Islet of Langerhans (tissue), 1 donor: ENCODE data around the gene SDK1.

Experiments used
- FAIRE-seq: peaks from one replicate; lab custom pipeline; 2011; peaks lifted over from hg19 to GRCh38; lab: Jason Lieb, UNC

Gene SDK1

GRCh38 chr7:3466261-3466660 lies 165.2 kb downstream of the SDK1 start:
- no peak for FAIRE-seq

- no peak for FAIRE-seq
Measured at GRCh38 chr7:3469641-3470040, 168.6 kb downstream of the SDK1 start.

- FAIRE-seq = no peak
Measured at GRCh38 chr7:3480197-3480596, 179.1 kb downstream of the SDK1 start.

- FAIRE-seq = no peak
Measured at GRCh38 chr7:3481435-3481834, 180.4 kb downstream of the SDK1 start.

- FAIRE-seq = peak; percentile 55
Measured at GRCh38 chr7:3482147-3482921, 181.3 kb downstream of the SDK1 start.

- FAIRE-seq = no peak
Measured at GRCh38 chr7:3486841-3487240, 185.8 kb downstream of the SDK1 start.

- no peak for FAIRE-seq
Measured at GRCh38 chr7:3488829-3489228, 187.8 kb downstream of the SDK1 start.

- FAIRE-seq = no peak
Measured at GRCh38 chr7:3493499-3493898, 192.4 kb downstream of the SDK1 start.

GRCh38 chr7:3494947-3495346 lies 193.9 kb downstream of the SDK1 start:
- no peak for FAIRE-seq

GRCh38 chr7:3495530-3495929 lies 194.5 kb downstream of the SDK1 start:
- FAIRE-seq = no peak

GRCh38 chr7:3495954-3496353 lies 194.9 kb downstream of the SDK1 start:
- no peak for FAIRE-seq

GRCh38 chr7:3497796-3498195 lies 196.7 kb downstream of the SDK1 start:
- no peak for FAIRE-seq

- FAIRE-seq = peak; percentile 56
Measured at GRCh38 chr7:3501671-3502070, 200.6 kb downstream of the SDK1 start.

- no peak for FAIRE-seq
Measured at GRCh38 chr7:3504384-3504783, 203.3 kb downstream of the SDK1 start.

GRCh38 chr7:3510101-3511020 lies 209.3 kb downstream of the SDK1 start:
- FAIRE-seq = no peak

- FAIRE-seq = no peak
Measured at GRCh38 chr7:3517344-3517743, 216.3 kb downstream of the SDK1 start.

- FAIRE-seq = no peak
Measured at GRCh38 chr7:3518546-3518945, 217.5 kb downstream of the SDK1 start.

- FAIRE-seq = peak; percentile 99
Measured at GRCh38 chr7:3520206-3520605, 219.2 kb downstream of the SDK1 start.

- no peak for FAIRE-seq
Measured at GRCh38 chr7:3527496-3528124, 226.6 kb downstream of the SDK1 start.

GRCh38 chr7:3533040-3533439 lies 232.0 kb downstream of the SDK1 start:
- FAIRE-seq = no peak

GRCh38 chr7:3537210-3537875 lies 236.3 kb downstream of the SDK1 start:
- FAIRE-seq = no peak

- FAIRE-seq = no peak
Measured at GRCh38 chr7:3538041-3538440, 237.0 kb downstream of the SDK1 start.
